Lower leg skin (tissue), 3 donors: ENCODE measurements around the gene ADSS1.

Experiments used
- POLR2A ChIP-seq, 2 donors: fragments of 450-650 bp; IDR thresholded peaks; one replicate each; pipeline ENCODE4 v1.6.1; 2016 to 2017; ENCODE audit warnings: antibody characterized with exemption in 2 of 2, mild to moderate bottlenecking in 1 of 2, moderate library complexity in 1 of 2
- TF ChIP-seq, protein P1 (sequence below), 3 donors: fragments of 450-650 bp; IDR thresholded peaks; one replicate each; pipeline ENCODE4 v1.5.1; 2016; ENCODE audit warnings: antibody characterized with exemption in 3 of 3, mild to moderate bottlenecking in 3 of 3, moderate library complexity in 2 of 3

DNA sequence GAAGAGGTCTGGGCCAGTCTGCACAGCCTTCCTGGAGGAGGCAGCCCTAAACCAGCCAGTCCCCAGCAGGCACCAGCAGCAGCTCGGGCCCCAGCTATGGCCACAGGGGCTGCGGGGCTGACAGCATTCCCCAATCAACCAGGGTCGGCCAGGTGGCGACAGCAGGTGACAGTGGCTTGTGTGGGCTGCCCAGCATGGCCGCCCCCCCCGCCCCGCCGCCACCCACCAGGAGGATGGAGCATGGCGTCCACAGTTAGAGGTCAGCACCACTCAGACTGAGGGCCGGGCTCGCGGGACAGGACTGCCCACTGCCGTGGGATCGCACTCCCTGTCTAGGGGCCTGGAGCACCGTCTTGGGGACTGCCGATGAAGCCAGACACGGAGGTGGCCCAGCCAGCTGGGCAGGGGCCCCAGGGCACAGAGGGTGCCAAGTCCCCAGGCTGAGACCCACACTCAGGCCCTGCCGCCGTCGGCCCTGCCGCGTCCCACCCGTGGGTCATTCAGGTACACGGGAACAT lies 56.5 kb downstream of the ADSS1 start:
- TF ChIP-seq, protein P1, sequence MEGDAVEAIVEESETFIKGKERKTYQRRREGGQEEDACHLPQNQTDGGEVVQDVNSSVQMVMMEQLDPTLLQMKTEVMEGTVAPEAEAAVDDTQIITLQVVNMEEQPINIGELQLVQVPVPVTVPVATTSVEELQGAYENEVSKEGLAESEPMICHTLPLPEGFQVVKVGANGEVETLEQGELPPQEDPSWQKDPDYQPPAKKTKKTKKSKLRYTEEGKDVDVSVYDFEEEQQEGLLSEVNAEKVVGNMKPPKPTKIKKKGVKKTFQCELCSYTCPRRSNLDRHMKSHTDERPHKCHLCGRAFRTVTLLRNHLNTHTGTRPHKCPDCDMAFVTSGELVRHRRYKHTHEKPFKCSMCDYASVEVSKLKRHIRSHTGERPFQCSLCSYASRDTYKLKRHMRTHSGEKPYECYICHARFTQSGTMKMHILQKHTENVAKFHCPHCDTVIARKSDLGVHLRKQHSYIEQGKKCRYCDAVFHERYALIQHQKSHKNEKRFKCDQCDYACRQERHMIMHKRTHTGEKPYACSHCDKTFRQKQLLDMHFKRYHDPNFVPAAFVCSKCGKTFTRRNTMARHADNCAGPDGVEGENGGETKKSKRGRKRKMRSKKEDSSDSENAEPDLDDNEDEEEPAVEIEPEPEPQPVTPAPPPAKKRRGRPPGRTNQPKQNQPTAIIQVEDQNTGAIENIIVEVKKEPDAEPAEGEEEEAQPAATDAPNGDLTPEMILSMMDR (IDR thresholded peaks at IDR 0.05): no peak
- TF ChIP-seq POLR2A (IDR thresholded peaks at IDR 0.05): no peak
